Cortex of kidney (tissue), 1 donor: ENCODE data around the gene MAST3.

ENCODE experiments used
- DNase-seq: peaks from one replicate; lab custom pipeline; 2025; lab: John Stamatoyannopoulos, UW

MAST3 gene

GRCh38 chr19:18159810-18160209 lies 62.2 kb downstream of the MAST3 start:
- DNase-seq: no peak

- no peak for DNase-seq
Measured at GRCh38 chr19:18160493-18160970, 63.0 kb downstream of the MAST3 start.

GRCh38 chr19:18160971-18161635 lies 63.5 kb downstream of the MAST3 start:
- no peak for DNase-seq

- no peak for DNase-seq
Measured at GRCh38 chr19:18161636-18162002, 64.0 kb downstream of the MAST3 start.

- DNase-seq: no peak
Measured at GRCh38 chr19:18164072-18164471, 66.5 kb downstream of the MAST3 start.

GRCh38 chr19:18165794-18166544 lies 68.4 kb downstream of the MAST3 start:
- no peak for DNase-seq

GRCh38 chr19:18167011-18167410 lies 69.4 kb downstream of the MAST3 start:
- no peak for DNase-seq

- no peak for DNase-seq
Measured at GRCh38 chr19:18167975-18168645, 70.5 kb downstream of the MAST3 start.

- no peak for DNase-seq
Measured at GRCh38 chr19:18168673-18169381, 71.2 kb downstream of the MAST3 start.

- DNase-seq: no peak
Measured at GRCh38 chr19:18170714-18171255, 73.2 kb downstream of the MAST3 start.

GRCh38 chr19:18171605-18172327 lies 74.2 kb downstream of the MAST3 start:
- DNase-seq: no peak

GRCh38 chr19:18172331-18173053 lies 74.9 kb downstream of the MAST3 start:
- DNase-seq: no peak

GRCh38 chr19:18173054-18173571 lies 75.5 kb downstream of the MAST3 start:
- no peak for DNase-seq

- DNase-seq: no peak
Measured at GRCh38 chr19:18173572-18174288, 76.2 kb downstream of the MAST3 start, which contains the start of gene IFI30. Gene IFI30 (plus strand): TSS chr19:18173813. CDS start chr19:18173842, 29 bp downstream.

GRCh38 chr19:18174983-18175382 lies 77.4 kb downstream of the MAST3 start:
- DNase-seq: no peak

GRCh38 chr19:18176367-18177310 lies 79.1 kb downstream of the MAST3 start:
- DNase-seq: no peak

- DNase-seq: no peak
Measured at GRCh38 chr19:18179957-18180356, 82.4 kb downstream of the MAST3 start.

- DNase-seq: no peak
Measured at GRCh38 chr19:18183529-18183928, 86.0 kb downstream of the MAST3 start.
